IPS-20b (cell line): ENCODE measurements around the gene UBE2B.
"Not testable (repeated sequence)": the region's sequence is repeated elsewhere in the genome, so short reads cannot be mapped to it uniquely, and the experiment has no call there.

Experiments
- H3K27ac ChIP-seq: one replicate; pipeline ENCODE4 v1.5.1; 2013; ENCODE audit warnings: low read length
- H3K27me3 ChIP-seq: 2 replicates; pipeline ENCODE4 v1.6.1; 2013; ENCODE audit warnings: mild to moderate bottlenecking, low read length, inconsistent platforms; ENCODE audit not compliant: insufficient read depth
- H3K36me3 ChIP-seq: 2 replicates; pipeline ENCODE4 v1.6.1; 2013; ENCODE audit warnings: low read depth, mild to moderate bottlenecking, inconsistent platforms, low read length, moderate library complexity; ENCODE audit not compliant: insufficient read depth
- H3K4me1 ChIP-seq: 2 replicates; pipeline ENCODE4 v1.6.1; 2013; ENCODE audit warnings: mild to moderate bottlenecking, control low read depth, inconsistent platforms, low read length, moderate library complexity; ENCODE audit not compliant: insufficient read depth
- H3K4me3 ChIP-seq: 2 replicates; pipeline ENCODE4 v1.5.1; 2013; ENCODE audit warnings: mild to moderate bottlenecking, low read length, inconsistent platforms
- H3K9ac ChIP-seq: 2 replicates; pipeline ENCODE4 v1.6.1; 2013; ENCODE audit warnings: low read depth, mild to moderate bottlenecking, inconsistent platforms, low read length, moderate library complexity
- H3K9me3 ChIP-seq: 2 replicates; pipeline ENCODE4 v1.6.1; 2013; ENCODE audit warnings: mild to moderate bottlenecking, low read depth, low read length, inconsistent platforms; ENCODE audit not compliant: insufficient read depth

UBE2B gene

DNA sequence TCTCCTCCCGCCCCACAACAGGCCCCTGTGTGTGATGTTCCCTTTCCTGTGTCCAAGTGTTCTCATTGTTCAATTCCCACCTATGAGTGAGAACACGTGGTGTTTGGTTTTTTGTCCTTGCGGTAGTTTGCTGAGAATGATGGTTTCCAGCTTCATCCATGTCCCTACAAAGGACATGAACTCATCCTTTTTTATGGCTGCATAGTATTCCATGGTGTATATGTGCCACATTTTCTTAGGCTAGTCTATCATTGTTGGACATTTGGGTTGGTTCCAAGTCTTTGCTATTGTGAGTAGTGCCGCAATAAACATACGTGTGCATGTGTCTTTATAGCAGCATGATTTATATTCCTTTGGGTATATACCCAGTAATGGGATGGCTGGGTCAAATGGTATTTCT, 2.3 kb downstream of the UBE2B start:
- H3K36me3 ChIP-seq: peaks cover 38% of the 10 kb centered on the region
- H3K9ac ChIP-seq, H3K4me3 ChIP-seq, H3K27me3 ChIP-seq, H3K4me1 ChIP-seq, H3K9me3 ChIP-seq, H3K27ac ChIP-seq: not testable (repeated sequence)

DNA sequence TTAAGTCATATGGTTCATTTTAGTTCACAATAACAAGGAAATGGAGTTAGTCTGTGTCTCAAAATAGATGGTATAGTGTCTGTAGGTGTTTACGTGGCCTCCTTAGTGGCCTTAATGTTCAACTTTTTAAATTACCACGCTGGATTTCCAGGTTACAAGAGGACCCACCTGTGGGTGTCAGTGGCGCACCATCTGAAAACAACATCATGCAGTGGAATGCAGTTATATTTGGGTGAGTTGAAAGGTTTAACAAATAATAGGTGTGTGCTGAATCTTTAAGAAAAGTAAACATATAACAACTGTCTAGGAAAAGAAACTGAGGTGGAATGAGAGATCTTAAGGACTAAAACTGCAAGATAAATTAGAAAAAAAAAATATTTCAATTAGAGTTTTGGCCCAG, 2.9 kb downstream of the UBE2B start:
- Histone ChIP-seq H3K36me3 (peaks cover 44% of the 10 kb centered on the region), H3K27me3 (no peaks in the 10 kb centered on the region), H3K4me1 (no peaks in the 10 kb centered on the region), H3K9me3 (no peaks in the 10 kb centered on the region), H3K9ac (no peak overlapping the region), H3K4me3 (no peak overlapping the region), H3K27ac (no peak overlapping the region)

DNA sequence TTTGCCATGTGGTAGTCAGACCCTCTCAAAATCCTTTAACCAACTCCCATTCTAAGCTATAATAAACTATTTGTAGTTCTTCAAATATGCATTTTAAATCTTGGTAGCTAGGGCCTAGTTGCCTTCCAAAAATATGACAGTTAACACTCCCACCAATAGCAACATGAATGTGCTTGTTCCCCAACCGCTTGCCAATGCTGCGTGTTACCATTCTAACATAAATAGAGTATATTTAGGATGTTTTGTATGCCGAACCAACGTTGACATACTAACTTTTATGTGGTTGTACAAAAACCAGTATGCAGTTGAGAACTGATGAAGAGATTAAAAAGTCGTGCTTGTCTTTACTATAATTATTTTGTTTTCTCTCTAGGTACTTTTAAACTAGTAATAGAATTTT, 9.0 kb downstream of the UBE2B start:
- Histone ChIP-seq H3K27ac (no peak overlapping the region), H3K4me1 (no peaks in the 10 kb centered on the region), H3K9me3 (no peaks in the 10 kb centered on the region), H3K27me3 (no peaks in the 10 kb centered on the region), H3K9ac (no peak overlapping the region), H3K36me3 (peaks cover 89% of the 10 kb centered on the region), H3K4me3 (no peak overlapping the region)

DNA sequence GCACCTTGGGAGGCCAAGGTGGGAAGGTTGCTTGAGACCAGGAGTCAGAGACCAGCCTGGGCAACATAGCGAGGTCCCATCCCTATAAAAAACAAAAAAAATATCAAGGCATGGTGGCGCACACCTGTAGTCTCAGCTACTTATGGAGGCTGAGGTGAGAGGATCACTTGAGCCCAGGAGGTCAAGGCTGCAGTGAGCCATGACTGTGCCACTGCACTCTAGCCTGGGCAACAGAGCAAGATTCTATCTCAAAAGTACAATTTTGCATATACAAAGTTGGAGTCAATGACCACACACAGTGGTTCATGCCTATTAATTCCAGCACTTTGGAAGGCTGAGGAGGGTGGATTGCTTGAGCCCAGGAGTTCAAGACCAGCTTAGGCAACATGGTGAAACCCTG, 10.8 kb downstream of the UBE2B start:
- not testable (repeated sequence) for H3K4me3 ChIP-seq, H3K4me1 ChIP-seq, H3K27ac ChIP-seq, H3K9ac ChIP-seq, H3K27me3 ChIP-seq, H3K9me3 ChIP-seq
- H3K36me3 ChIP-seq: peaks cover 87% of the 10 kb centered on the region

DNA sequence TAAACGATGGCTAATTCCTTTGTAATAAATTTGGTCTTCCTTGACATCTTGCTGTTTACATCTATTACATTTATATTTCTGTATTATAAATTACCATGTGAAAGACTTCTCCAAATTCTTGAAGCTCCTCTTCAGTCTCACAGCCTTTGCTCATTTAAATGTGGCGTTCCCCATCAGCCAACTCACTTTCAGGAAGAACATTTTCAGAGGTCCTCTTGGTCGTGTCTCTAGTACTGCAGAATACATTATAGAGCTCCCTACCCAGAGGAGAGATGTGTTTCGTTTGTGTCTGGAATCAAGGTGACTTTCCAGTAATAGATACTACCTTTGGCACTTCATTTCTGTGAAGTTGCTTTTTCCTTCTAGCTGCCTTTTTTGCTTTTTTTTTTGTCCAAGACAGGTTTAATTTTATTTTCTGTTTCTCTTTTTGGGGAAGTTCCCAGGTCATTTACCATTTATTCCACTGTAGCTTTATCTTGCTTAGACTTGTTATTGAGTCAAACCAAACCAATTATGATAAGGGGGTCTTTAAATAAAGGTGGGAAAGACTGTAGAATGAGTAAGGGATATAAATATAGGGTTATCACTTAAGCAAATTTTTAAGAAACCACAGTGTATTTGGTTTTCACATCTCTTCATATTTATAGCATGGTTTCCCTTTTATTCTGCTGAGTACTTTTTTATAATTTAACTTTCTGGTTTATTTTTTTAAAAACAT, 12.8 kb downstream of the UBE2B start:
- H3K9ac ChIP-seq: no peak overlapping the region
- H3K27ac ChIP-seq: no peak overlapping the region
- H3K4me3 ChIP-seq: no peak overlapping the region
- peaks cover 88% of the 10 kb centered on the region for H3K36me3 ChIP-seq
- no peaks in the 10 kb centered on the region for H3K9me3 ChIP-seq
- H3K4me1 ChIP-seq: no peaks in the 10 kb centered on the region
- H3K27me3 ChIP-seq: no peaks in the 10 kb centered on the region

DNA sequence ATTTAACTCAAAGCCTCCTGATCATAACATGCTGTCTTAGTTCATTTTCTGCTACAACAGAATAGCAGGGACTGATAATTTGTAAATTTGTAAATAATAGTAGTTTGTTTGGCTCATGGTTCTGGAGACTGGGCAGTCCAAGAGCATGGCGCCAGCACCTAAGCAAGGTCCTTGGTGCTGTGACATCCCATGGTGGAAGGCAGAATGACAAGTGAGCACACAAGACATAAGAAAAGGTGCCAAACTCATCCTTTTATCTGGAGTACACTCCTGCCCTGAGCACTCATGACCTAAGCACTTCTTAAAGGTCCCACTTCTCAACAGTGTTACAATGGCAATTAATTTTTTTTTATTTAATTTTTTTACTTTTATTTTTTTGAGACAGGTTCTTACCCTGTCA, 16.1 kb downstream of the UBE2B start:
- no peaks in the 10 kb centered on the region for H3K4me1 ChIP-seq
- H3K9me3 ChIP-seq: no peaks in the 10 kb centered on the region
- H3K27me3 ChIP-seq: no peaks in the 10 kb centered on the region
- no peak overlapping the region for H3K9ac ChIP-seq
- peaks cover 89% of the 10 kb centered on the region for H3K36me3 ChIP-seq
- no peak overlapping the region for H3K27ac ChIP-seq
- H3K4me3 ChIP-seq: no peak overlapping the region

DNA sequence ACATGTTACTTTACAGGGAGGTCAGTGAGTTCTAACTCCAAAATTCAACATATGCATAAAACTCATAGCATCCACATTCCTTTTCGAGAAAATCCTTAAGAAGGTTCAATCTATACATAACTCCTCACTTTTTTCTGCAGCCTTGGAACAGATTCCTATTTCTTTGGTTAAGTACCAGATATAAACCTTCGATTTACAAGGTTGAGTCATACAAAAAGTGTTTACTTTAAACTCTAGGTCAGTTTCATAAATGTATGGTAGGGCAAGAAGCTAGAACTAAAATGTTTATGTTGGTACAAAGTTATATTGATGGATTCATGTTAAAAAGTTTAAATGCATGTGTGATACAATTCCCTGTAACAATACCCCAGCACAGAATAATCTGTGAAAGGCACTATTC, 20.9 kb downstream of the UBE2B start:
- H3K9ac ChIP-seq: no peak overlapping the region
- peaks cover 86% of the 10 kb centered on the region for H3K36me3 ChIP-seq

DNA sequence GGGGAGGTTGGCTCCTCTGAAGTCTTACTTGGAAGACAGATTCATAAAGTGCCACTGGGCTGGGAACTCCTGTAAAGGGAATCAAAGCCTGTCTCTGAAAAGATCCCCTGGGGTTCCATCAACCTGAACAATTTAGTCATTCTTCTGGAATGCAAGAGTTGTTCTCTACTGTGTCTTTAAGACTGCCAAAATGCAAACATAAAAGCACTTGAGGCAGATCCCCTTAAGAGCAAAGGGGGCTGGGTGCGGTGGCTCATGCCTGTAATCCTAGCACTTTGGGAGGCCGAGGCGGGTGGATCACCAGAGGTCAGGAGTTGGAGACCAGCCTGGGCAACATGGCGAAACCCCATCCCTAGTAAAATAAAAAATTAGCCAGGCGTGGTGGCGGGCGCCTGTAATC, 23.6 kb downstream of the UBE2B start:
- Histone ChIP-seq H3K4me3 (no peak overlapping the region), H3K9me3 (no peaks in the 10 kb centered on the region), H3K4me1 (peaks cover 11% of the 10 kb centered on the region; the same call in 1 of the 2 replicates), H3K36me3 (peaks cover 77% of the 10 kb centered on the region), H3K9ac (no peak overlapping the region), H3K27me3 (no peaks in the 10 kb centered on the region), H3K27ac (no peak overlapping the region)

More for the DNA sequence above, 20.9 kb downstream of the UBE2B start:
- no peak overlapping the region for H3K27ac ChIP-seq
- H3K4me3 ChIP-seq: no peak overlapping the region
- no peaks in the 10 kb centered on the region for H3K9me3 ChIP-seq
- H3K4me1 ChIP-seq: peaks cover 11% of the 10 kb centered on the region; the same call in 1 of the 2 replicates
- no peaks in the 10 kb centered on the region for H3K27me3 ChIP-seq

DNA sequence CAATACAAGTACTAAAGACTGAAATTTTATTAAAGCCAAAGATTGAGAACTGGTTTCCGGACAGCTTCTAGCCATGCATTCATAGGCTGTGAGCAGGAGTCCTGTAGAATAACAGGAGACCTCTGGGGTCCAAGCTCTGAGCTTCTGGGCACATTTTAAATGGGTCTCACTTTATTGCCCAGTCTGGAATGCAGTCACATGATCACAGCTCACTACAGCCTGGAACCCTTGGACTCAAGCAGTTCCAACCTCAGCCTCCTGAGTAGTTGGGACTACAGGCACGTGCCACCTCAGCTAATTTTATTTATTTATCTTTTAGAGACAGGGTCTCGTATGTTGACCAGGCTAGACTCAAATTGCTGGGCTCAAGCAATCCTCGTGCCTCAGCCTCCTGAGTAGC, 24.9 kb downstream of the UBE2B start:
- Histone ChIP-seq H3K4me3 (no peak overlapping the region), H3K9me3 (no peaks in the 10 kb centered on the region), H3K9ac (no peak overlapping the region), H3K4me1 (peaks cover 11% of the 10 kb centered on the region; the same call in 1 of the 2 replicates), H3K27me3 (no peaks in the 10 kb centered on the region), H3K36me3 (peaks cover 65% of the 10 kb centered on the region), H3K27ac (no peak overlapping the region)

DNA sequence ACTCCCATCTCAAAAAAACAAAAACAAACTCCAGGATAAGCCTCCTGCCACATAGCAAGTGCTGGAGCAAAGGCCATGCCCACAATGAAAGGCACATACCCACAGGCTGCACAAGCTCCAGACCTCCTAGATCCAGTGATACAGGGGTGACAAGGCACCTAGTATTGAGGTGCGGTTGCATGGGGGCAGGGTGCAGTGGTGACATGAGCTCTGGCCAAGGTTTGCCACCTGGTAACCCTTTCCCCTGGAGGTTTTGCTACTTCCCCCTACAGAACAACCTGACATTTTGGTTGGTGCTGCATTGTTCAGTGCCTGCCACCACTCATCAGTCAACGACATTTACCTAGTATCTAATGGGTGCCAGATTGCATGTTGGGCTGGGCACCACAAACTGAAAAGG, 25.8 kb downstream of the UBE2B start:
- Histone ChIP-seq H3K27ac (no peak overlapping the region), H3K27me3 (no peaks in the 10 kb centered on the region), H3K36me3 (peaks cover 60% of the 10 kb centered on the region), H3K9me3 (no peaks in the 10 kb centered on the region), H3K4me3 (no peak overlapping the region), H3K4me1 (peaks cover 11% of the 10 kb centered on the region; the same call in 1 of the 2 replicates), H3K9ac (no peak overlapping the region)

DNA sequence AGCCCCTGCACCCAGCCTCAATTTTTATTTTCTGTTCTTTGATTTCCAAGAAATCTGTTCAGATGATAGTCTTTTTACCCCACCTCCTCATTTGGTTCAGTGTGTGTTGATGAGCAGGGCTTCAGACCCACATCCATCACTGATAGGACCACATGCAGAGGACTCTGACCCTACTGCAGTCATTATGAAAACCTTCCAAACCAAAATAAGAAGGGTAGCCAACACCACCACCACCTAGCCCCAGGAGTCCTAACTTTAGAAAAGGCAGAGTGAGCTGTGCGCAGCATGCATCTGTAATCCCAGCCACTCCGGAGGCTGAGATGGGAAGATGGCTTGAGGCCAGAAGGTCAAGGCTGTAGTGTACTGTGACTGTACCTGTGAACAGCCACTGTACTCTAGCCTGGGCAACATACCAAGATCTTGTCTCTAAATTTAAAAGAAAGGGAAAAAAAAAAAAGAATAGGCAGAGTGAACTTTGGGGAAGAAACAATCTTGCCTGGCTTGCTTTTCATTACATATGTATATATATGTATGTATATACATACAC, 27.3 kb downstream of the UBE2B start:
- Histone ChIP-seq H3K9ac (no peak overlapping the region), H3K9me3 (no peaks in the 10 kb centered on the region), H3K27me3 (no peaks in the 10 kb centered on the region), H3K4me1 (peaks cover 11% of the 10 kb centered on the region; the same call in 1 of the 2 replicates), H3K27ac (no peak overlapping the region), H3K4me3 (no peak overlapping the region), H3K36me3 (peaks cover 49% of the 10 kb centered on the region)

DNA sequence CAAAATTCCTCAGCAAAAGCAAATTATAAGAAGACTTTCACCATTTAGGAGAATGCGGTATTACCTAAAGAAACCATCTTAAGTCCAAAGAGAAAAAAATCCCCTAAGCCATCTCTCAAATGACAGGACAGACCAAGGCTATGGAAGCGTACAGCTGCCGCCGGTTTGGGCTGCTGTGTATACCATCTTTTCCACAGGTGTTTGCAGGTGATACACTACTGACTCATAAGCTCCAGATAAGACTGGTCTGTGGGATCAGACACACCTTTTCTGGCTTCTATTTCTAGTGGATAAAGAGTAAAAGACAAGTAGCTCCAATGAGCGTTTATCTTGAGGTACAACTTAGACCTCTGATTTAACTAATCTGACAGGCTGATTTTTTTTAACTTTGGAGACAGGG, 32.6 kb downstream of the UBE2B start:
- H3K36me3 ChIP-seq: peaks cover 29% of the 10 kb centered on the region
- H3K4me1 ChIP-seq: no peaks in the 10 kb centered on the region
- no peaks in the 10 kb centered on the region for H3K27me3 ChIP-seq
- H3K9ac ChIP-seq: no peak overlapping the region
- H3K9me3 ChIP-seq: no peaks in the 10 kb centered on the region
- no peak overlapping the region for H3K27ac ChIP-seq
- H3K4me3 ChIP-seq: no peak overlapping the region
